C1 segment of cervical spinal cord (tissue), 14 donors: Measurements from ENCODE around the gene CD151.
A peak's percentile ranks its signal among the peaks of the same experiment; 100 is the strongest.

ENCODE experiments used
- DNase-seq, 14 donors: peaks; one replicate each; lab custom pipeline; 2025; lab: John Stamatoyannopoulos, UW

Gene CD151

GRCh38 chr11:832529-833113, at the start of gene CD151:
Gene CD151 (plus strand): TSS chr11:832952. CDS start chr11:836070, 3,118 bp downstream.
- DNase-seq, result peak in 4 of 14 donors; percentile 16 to 56 (median 48)

- DNase-seq, result peak in 12 of 14 donors; percentile 31 to 97 (median 62)
These were observed 49.2 kb upstream of the CD151 start for GRCh38 chr11:783581-784015.

- DNase-seq, result peak in 1 of 14 donors; percentile 65
These were observed 46.3 kb upstream of the CD151 start for GRCh38 chr11:786235-787083.

GRCh38 chr11:787084-787675, 45.6 kb upstream of the CD151 start:
- no peak for DNase-seq

- no peak for DNase-seq
These were observed 44.6 kb upstream of the CD151 start for GRCh38 chr11:788009-788640.

GRCh38 chr11:788953-789940, 43.5 kb upstream of the CD151 start:
- peak in 1 of 14 donors; percentile 53 for DNase-seq

GRCh38 chr11:789943-790342, 42.8 kb upstream of the CD151 start, which contains the start of gene CEND1:
Gene CEND1 (minus strand): TSS chr11:790090. CDS start chr11:788576, 1,514 bp downstream.
- peak in 11 of 14 donors; percentile 21 to 72 (median 51) for DNase-seq

- DNase-seq, result peak in 1 of 14 donors; percentile 39
These were observed 41.8 kb upstream of the CD151 start for GRCh38 chr11:790721-791564.

GRCh38 chr11:791658-792534, 40.9 kb upstream of the CD151 start:
- DNase-seq, result no peak

GRCh38 chr11:792535-792821, 40.3 kb upstream of the CD151 start:
- DNase-seq, result no peak

- DNase-seq, result no peak
These were observed 39.9 kb upstream of the CD151 start for GRCh38 chr11:792873-793272.

GRCh38 chr11:793556-793955, 39.2 kb upstream of the CD151 start:
- peak in 2 of 14 donors; percentile 55 to 97 for DNase-seq

GRCh38 chr11:794013-794765, 38.6 kb upstream of the CD151 start:
- no peak for DNase-seq

- DNase-seq, result peak in 1 of 14 donors; percentile 71
These were observed 37.8 kb upstream of the CD151 start for GRCh38 chr11:794766-795633.

- peak in 10 of 14 donors; percentile 10 to 78 (median 47) for DNase-seq
These were observed 36.9 kb upstream of the CD151 start for GRCh38 chr11:795634-796564.
